Measurements from ENCODE around the gene EPHB6.

EPHB6 gene

GRCh38 chr7:142878315-142878714, 23.4 kb downstream of the EPHB6 start:
- DNase-seq, result no peak

GRCh38 chr7:142879060-142879459, 24.2 kb downstream of the EPHB6 start:
- DNase-seq, result no peak

- peak; percentile 36 to 52 for DNase-seq
Observed at GRCh38 chr7:142880876-142881505, 26.1 kb downstream of the EPHB6 start.

GRCh38 chr7:142881586-142882337, 26.9 kb downstream of the EPHB6 start:
- no peak for DNase-seq

GRCh38 chr7:142882338-142882678, 27.4 kb downstream of the EPHB6 start:
- no peak for DNase-seq

GRCh38 chr7:142883145-142883544, 28.3 kb downstream of the EPHB6 start:
- no peak for DNase-seq

GRCh38 chr7:142883571-142884285, 28.9 kb downstream of the EPHB6 start:
- DNase-seq, result no peak

GRCh38 chr7:142884286-142884640, 29.4 kb downstream of the EPHB6 start:
- DNase-seq, result no peak

GRCh38 chr7:142885311-142886230, 30.7 kb downstream of the EPHB6 start, which contains the start of gene TRPV6:
TSS of gene TRPV6 (minus strand) at chr7:142885745.
- no peak for DNase-seq

- no peak for DNase-seq
Observed at GRCh38 chr7:142886866-142887265, 32.0 kb downstream of the EPHB6 start.

- no peak for DNase-seq
Observed at GRCh38 chr7:142887282-142888015, 32.6 kb downstream of the EPHB6 start.

- DNase-seq, result no peak
Observed at GRCh38 chr7:142889816-142890215, 34.9 kb downstream of the EPHB6 start.

GRCh38 chr7:142890874-142891485, 36.1 kb downstream of the EPHB6 start:
- DNase-seq, result no peak

GRCh38 chr7:142891490-142892082, 36.7 kb downstream of the EPHB6 start:
- no peak for DNase-seq

GRCh38 chr7:142892951-142893350, 38.1 kb downstream of the EPHB6 start:
- DNase-seq, result no peak

GRCh38 chr7:142894112-142894984, 39.5 kb downstream of the EPHB6 start:
- no peak for DNase-seq

- no peak for DNase-seq
Observed at GRCh38 chr7:142894985-142895593, 40.2 kb downstream of the EPHB6 start.

GRCh38 chr7:142896151-142896550, 41.3 kb downstream of the EPHB6 start:
- DNase-seq, result no peak

GRCh38 chr7:142896741-142897379, 42.0 kb downstream of the EPHB6 start:
- no peak for DNase-seq
